ENCODE data around the gene DNAJB12. TPM values are rescaled to one million over a fixed set of nuclear protein-coding genes. Genes with fewer than 3 reads are reported as not detected.

The DNAJB12 gene
- total and polyA plus RNA-seq, 9 donors: 27.5 to 46.4 (median 32.0) TPM

- Histone ChIP-seq H3K9me3 (no peaks in the 10 kb centered on the region), H3K27me3 (no peaks in the 10 kb centered on the region), H3K27ac (no peak overlapping the region), H3K4me1 (ENCODE audit: insufficient read depth) (peaks cover 6% of the 10 kb centered on the region), H3K4me3 (no peak overlapping the region), H3K36me3 (no peaks in the 10 kb centered on the region)
- DNase-seq: no peak
- 53 to 63% (median 61%) methylated on average over 4 of the region's 4 CpGs for WGBS, 3 donors
- intact Hi-C loops (cut with DNase I): no loop called here
- TF ChIP-seq POLR2A (IDR thresholded peaks at IDR 0.05) (no peak), CTCF (IDR thresholded peaks at IDR 0.05) (no peak), EP300 (IDR thresholded peaks at IDR 0.05) (no peak)
Measured at GRCh38 chr10:72356987-72357386, 2.3 kb upstream of the DNAJB12 start.

GRCh38 chr10:72356115-72356514 is 1.4 kb upstream of the DNAJB12 start:
- Histone ChIP-seq H3K4me1 (ENCODE audit: insufficient read depth) (peaks cover 6% of the 10 kb centered on the region), H3K36me3 (no peaks in the 10 kb centered on the region), H3K27ac (no peak overlapping the region), H3K4me3 (no peak overlapping the region), H3K9me3 (no peaks in the 10 kb centered on the region), H3K27me3 (no peaks in the 10 kb centered on the region)
- no peak for TF ChIP-seq CTCF (IDR thresholded peaks at IDR 0.05)
- intact Hi-C loops (cut with DNase I): no loop called here
- 66 to 83% (median 81%) methylated on average over 6 of the region's 6 CpGs for WGBS, 3 donors
- no peak for DNase-seq

- Histone ChIP-seq H3K27ac (peak overlapping the region; percentile 89), H3K9me3 (no peaks in the 10 kb centered on the region), H3K36me3 (no peaks in the 10 kb centered on the region), H3K4me3 (peak overlapping the region; percentile 96), H3K4me1 (ENCODE audit: insufficient read depth) (peaks cover 6% of the 10 kb centered on the region), H3K27me3 (no peaks in the 10 kb centered on the region)
- intact Hi-C loops (cut with DNase I): no loop called here
- 19 to 28% (median 22%) methylated on average over 7 of the region's 7 CpGs for whole genome bisulfite sequencing, 3 donors
- DNase-seq: no peak
- TF ChIP-seq CTCF (IDR thresholded peaks at IDR 0.05) (no peak), POLR2A (IDR thresholded peaks at IDR 0.05) (no peak), EP300 (IDR thresholded peaks at IDR 0.05) (no peak)
Measured at GRCh38 chr10:72355214-72355555, 466 bp upstream of the DNAJB12 start.

GRCh38 chr10:72353965-72354355 is 759 bp downstream of the DNAJB12 start:
- WGBS, 3 donors: 0 to 1% (median 1%) methylated on average over 23 of the region's 23 CpGs
- intact Hi-C loops (cut with DNase I): no loop called here
- Histone ChIP-seq H3K9me3 (no peaks in the 10 kb centered on the region), H3K27me3 (no peaks in the 10 kb centered on the region), H3K36me3 (no peaks in the 10 kb centered on the region), H3K27ac (peak overlapping the region; percentile 89), H3K4me3 (peak overlapping the region; percentile 96), H3K4me1 (ENCODE audit: insufficient read depth) (peaks cover 6% of the 10 kb centered on the region)
- DNase-seq: peak in 4 of 5 donors; percentile 48 to 68 (median 60)
- TF ChIP-seq EP300 (IDR thresholded peaks at IDR 0.05) (no peak), POLR2A (IDR thresholded peaks at IDR 0.05) (no peak), CTCF (IDR thresholded peaks at IDR 0.05) (no peak)

Data from ovary (tissue), 9 donors.